Medulla oblongata (tissue), 1 donor: Measurements from ENCODE around the gene CACNA2D3.
A peak's percentile ranks its signal among the peaks of the same experiment; 100 is the strongest.

Source experiments
- DNase-seq: peaks from one replicate; pipeline ENCODE4 v3.0.0-alpha.2; 2015; ENCODE audit errors: extremely low spot score

The CACNA2D3 gene

DNA sequence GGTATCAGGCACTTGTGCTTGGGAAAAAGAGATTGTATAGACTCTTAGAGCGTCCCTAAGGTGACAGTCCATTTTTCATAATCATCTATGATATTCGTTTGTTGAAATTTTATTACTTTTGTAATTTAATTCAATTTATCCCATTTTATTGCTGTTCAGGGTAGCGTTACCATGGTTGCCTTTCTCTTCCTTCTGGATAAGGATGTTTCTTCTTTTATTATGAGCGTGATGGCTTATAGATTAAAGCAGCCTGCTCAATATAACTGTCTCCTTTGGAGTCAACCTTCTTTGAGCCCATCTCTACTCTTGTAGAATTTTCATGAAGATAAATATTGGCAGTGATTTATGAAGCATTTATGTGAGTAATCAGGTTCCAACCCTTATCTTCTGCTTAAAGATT, 623.5 kb downstream of the CACNA2D3 start:
- DNase-seq, result no peak

DNA sequence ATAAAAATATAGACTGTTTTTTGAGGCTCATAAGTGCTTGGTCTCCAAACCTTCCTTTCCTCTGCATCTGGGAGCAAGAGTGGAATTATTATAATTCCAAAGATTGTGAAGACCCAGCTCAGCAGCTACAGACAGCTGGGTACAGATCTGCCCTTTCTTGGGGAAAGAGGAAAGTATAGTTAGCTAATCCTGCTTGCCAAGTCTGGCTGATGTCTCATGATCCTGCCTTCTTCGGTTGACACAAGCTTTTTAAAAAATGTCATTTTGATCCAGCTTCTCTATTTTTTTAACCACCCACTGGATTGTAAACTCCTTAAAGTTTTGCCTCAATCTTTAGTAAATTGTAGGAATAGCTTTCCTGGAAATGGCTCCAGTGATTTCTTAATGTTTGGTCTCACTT, 624.4 kb downstream of the CACNA2D3 start:
- no peak for DNase-seq

DNA sequence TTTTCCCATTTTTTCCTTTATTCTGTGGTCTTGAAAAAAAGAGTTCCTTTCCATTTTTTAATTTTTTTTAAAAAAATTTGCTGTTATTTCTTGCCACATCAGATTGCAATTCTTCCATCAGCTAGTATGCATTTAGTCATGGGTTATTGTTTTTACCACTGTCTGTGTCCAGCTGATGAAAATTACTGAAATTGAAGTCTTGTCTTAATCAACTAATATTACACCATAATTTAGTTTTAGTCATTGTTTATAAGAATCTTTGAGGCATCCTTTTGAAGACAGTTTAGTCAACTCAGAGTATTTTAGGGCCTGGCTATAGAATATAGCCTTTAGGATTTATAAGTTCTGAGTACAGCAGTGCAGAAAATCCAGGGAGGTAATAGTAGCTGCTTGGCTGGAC, 633.4 kb downstream of the CACNA2D3 start:
- no peak for DNase-seq

DNA sequence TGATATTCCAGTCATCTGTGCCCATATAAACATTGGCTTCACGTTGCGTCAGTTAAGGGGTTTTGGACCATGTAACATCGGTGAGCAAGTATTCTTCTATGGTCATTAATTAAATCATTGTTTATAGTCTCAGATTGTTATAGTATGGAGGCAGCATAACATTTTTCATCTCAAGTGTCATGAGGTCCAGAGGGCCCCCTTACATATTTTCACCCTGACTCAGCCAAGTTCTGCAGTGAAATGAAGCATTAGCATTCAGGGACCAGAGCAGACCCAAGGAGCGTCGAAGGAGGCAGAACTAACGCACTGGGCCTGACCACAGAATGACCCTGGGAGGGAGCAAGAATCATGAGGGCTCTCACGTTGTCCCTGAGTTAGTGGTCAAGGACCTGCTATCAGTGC, 634.0 kb downstream of the CACNA2D3 start:
- no peak for DNase-seq

DNA sequence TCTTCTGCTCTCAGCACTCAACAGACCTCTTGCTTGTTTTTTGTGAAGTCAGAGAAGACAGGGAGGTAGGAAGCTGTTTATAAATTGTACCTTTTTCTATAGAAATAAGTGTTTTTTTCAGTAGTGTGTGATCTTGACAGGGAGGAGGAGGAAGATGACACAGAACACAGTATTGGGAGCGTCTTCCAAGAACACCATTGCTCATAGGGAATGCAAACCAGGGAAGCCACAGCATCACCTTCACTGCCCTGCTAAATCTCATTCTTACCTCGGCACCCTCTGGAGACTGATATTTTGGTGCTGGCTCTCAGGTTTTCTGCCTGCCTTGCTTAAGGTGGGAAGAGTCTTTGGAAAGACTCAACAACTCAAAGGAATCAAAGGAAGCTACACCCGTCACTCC, 636.1 kb downstream of the CACNA2D3 start:
- DNase-seq, result no peak

DNA sequence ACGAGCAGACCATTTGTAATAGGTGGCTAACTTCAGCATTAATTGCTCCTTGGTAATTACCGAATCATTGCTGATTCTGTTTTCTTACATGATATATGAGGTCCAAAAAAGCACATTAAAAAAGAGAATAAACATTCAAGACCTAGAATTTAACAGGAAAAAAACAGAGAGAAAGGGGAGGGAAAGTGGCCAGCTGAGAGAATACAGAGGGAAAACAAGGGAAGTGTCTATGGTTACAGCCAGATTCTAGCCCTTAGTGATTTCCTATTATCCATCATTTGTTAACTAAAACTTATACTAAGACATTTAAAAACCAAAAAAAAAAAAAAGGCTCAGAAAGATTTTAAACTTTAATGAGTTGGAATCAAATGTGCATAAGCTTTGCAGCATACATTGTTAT, 636.8 kb downstream of the CACNA2D3 start:
- DNase-seq, result no peak

DNA sequence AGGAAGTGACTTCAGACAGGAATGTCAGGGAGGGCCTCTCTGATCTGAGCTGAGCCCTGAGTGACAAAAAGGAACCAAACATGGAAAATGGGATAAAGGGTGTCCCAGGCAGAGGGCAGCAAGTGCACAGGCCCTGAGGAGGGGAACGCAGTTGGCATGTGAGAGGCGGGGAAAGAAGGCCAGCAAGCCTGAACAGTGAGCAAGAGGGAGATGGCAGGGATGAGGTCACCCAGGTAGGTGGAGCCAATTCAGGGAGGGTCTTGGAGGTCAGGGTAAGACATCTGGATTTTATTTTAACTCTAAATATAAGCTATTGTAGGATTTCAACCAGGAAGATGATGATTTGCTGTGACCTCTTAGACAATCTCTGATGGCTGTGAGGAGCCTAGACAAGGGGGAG, 637.8 kb downstream of the CACNA2D3 start:
- DNase-seq, result no peak

DNA sequence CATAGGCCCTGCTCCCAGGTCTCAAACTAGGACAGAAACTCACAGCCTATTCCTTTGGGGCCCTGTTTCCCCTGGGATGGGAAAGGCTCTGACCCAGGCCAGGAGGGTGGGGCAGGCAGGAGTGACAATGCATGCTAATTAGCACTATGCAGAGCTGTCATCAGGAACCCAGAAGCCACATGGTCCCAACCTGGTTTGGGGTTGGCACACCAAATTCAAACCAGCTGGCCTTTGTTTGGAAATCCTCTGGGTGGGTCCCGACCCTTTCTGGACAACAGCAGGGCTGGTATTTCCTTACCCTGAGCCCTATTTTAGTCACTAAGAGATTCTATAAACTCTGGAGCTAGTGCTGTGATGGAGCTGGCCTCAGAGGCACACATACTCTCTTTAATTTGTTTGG, 639.3 kb downstream of the CACNA2D3 start:
- DNase-seq, result no peak

DNA sequence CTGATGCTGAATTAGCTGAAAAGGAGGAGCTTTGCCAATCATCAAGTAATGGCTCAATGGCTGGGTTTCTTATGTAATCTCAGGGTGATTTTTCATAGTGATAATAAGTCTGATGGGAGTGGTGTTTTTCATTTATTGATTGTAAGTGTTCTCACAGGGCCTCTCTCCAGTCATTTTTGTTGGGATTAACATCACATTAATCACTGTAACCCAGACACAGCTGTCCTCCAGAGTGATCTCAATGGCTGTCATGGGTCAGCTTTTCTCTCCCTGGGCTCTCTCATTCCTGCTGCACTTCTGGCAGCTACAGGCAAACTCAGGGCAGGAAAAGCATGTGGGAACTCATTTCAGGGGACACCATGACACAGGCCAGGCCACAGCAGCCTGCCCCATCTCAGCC, 642.6 kb downstream of the CACNA2D3 start:
- no peak for DNase-seq

DNA sequence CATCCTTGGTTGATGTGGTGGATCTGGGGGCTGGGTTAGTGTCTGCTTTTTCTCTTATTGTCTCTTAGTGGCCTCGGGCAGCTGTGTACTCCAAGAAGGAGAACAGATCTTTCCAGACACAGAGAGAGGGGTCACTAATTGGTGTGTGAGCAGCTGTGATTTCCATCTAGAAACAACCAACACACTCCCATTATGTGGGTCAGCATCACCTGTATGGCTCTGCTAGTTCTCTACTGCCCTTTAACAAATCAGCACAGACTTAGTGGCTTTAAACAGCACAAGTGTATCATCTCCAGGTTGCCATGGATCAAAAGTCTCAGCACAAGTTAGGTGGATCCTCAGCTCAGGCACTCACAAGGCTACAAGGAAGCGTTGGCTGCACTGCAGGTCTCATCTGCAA, 648.7 kb downstream of the CACNA2D3 start:
- DNase-seq, result no peak

DNA sequence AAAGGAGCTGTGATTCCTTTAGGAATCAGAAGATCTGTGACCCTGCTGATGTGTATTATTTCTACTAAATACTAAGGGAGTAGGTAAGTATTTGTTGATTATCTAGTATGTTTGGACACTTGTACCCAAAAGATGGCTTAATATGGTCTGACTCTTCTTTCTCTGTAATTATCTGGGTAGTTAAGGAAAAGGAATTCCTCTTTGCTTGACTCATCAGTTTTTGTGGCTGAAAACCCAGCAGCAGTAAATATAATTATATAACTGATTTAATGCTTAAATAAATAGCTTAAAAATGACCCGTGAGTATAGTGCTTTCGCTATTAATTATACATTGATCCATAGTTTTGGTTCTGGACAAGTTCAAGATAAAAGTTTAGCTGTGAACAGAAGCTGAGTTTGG, 649.7 kb downstream of the CACNA2D3 start:
- DNase-seq, result no peak

DNA sequence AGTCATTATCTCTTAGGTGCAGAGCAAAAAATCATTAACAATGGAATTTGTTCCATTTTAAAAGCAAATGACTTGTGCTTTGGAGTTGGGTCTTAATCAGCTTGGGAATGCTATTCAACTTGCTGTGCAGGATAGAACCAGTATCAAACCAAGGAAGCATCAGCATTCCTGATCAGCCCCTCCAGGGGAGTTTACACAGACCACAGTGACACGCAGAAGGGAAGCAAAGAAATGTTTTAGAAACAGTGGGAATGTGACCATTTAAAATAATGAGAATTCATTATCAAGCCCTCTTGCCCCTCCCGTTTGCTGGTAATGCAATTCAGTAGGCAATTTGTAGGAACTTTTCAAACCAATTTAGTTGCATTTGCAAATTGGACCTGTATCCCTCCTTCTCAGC, 650.4 kb downstream of the CACNA2D3 start:
- DNase-seq, result no peak

DNA sequence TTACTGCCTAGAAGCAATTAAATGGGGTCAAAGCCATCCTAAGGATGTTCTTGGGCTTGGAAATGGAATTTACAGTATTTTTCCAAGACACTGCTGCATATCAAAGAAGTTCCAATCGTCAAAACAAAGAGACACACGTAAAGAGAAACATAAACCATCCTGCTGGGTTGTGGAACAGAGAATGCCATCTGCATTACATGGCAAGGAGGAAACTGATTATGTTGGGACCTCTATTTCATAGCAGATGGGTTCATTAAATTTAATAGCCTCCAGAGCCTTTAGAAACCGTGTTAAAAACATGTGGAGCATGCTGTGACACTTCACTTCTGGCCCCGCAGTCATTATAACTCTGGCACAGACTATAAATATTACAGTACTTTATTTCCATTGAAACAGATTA, 650.9 kb downstream of the CACNA2D3 start:
- DNase-seq, result no peak

DNA sequence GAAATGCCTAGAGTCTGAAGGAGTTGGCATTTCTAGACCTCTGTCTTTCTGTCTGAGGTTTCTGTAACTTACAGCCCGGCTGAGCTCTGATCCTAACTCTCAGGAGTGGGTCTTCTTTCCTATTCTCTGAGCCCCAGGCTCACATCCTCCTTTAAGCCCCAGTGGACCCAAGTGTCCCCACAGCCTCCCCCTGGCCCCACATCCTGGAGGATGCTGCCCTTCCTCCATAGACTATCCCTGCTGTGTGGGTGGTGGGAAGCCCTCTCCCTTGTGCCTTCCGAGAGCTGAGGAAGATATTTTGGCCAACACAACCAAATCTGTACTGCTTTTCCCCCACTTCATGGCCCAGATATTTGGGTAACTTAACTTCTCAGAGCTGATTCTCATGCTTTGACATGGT, 654.2 kb downstream of the CACNA2D3 start:
- no peak for DNase-seq

DNA sequence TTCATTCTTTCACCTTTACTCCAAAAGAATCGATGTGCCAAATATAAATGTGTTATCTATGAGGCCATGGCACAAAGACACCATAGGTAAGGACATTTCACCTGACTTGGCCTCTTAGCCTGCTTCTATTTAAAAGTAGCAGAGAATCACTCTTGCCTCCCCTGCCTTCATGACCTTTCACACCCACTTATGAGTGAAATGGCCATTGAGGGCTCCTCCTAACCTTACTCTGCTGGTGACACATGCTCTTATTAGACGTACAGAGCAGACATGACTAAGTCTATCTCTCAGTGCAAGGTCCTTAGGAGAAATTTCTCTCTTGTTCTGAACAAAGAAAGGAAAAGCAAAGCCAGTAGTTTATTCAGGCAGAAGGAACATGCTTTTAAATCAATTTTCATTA, 654.8 kb downstream of the CACNA2D3 start:
- DNase-seq, result no peak

DNA sequence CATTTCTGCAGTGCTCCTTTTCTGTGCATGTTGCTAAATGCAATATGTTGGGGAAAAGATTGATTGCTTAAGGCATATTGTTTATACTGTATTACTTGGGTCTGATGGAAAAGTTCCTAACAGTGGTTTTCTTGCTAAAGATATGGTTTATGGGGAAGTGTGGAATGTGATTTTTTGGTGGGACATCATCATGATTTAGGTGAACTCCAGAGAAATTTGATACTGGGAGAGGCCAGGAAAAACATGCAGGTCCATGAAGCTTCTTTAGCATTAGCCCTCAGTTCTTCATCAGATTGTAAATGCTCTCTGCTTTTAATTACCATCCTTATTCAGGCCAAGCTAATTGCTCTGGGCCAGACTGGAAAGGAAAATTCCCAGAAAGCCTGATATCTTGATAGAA, 658.0 kb downstream of the CACNA2D3 start:
- DNase-seq, result no peak

DNA sequence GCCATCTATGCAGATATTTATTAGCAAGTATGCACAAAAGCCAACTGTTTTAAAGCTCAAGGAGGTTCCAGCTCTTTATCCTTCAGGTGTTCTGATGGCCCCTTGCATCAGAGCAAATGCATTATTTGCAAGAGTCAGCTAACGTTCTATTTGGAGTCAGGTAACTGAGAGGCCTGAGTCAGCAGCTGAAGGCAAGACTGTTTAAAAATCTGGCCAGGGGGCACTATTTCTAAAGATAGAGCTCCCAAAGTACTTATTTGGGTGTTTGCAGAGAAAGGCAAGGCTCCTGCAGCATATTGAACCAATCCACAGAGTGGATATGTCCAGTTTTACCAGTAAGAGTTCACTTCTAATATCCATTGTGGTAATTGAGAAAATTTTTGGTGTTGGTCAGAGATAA, 659.4 kb downstream of the CACNA2D3 start:
- no peak for DNase-seq

DNA sequence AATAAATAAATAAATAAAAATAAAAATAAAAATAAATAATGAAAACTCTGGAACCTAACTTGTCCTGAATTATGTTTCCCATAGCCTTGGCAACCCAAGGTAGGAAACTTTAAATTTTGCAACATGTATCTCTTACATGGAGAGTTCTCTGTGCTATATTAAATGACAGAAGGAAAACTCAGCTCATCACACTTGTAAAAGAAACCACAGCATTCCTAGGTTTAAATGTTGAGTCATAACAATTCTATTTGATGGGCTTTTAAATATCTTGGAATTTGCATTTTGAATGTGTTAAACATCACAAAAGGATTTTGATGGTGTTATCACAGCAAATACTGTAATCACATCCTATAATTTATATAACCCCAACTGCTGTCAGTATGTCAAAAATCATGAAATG, 661.3 kb downstream of the CACNA2D3 start:
- DNase-seq, result no peak

DNA sequence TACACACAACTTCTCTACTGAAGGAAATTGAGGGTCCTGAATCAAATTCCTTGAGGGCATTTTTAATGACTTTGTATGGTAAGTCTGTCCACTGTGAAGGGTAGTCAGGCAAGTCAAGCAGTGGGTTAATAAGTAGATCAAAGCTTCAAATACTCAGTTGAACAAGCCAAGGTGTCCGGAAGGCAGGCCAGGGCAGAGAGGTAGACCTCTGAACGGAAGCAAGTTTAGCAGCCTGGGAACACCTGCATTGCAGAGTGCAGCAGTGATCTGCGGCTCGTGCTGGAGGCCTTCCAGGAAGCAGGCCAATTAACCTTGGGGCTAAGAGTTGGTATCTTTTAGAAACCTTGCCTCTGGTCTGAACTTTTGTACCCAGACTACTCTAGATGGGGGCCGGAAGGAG, 661.7 kb downstream of the CACNA2D3 start:
- no peak for DNase-seq

DNA sequence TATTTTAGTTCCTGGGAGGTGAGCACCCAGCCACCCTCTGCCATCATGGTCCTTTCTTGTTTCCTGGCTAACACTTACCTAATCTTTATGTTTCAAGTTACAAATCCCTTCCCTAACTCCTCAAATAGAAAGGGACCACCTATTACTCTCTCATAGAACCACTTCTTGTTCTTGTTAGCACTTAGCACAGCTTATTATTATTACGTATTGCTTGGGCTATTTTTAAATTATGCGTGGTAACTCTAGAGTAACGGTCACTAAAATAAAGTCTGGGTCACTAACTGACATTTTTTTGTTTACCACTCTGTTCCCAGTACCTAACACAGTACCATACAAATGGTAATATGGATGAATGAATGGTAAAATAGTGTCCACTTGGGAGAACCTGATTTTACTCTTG, 663.6 kb downstream of the CACNA2D3 start:
- no peak for DNase-seq

DNA sequence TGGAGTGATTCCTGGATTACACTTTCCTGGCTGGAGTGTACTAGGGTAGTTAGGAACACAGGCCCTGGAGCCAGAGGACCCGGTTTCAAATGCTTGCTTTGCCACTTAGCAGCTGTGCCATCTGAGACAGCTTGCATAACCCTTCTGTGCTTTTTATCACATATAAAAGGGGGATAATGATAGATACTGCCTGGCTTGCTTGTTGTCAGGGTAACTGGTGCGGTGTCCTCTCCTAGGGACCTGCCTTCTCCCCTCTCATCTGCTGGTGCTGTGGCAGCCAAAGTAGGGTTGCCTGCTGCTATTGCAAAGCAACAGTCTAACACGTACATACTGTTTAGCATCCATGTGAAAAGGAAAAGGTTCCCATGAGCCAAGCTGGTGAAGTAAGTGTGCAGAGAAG, 667.7 kb downstream of the CACNA2D3 start:
- no peak for DNase-seq

DNA sequence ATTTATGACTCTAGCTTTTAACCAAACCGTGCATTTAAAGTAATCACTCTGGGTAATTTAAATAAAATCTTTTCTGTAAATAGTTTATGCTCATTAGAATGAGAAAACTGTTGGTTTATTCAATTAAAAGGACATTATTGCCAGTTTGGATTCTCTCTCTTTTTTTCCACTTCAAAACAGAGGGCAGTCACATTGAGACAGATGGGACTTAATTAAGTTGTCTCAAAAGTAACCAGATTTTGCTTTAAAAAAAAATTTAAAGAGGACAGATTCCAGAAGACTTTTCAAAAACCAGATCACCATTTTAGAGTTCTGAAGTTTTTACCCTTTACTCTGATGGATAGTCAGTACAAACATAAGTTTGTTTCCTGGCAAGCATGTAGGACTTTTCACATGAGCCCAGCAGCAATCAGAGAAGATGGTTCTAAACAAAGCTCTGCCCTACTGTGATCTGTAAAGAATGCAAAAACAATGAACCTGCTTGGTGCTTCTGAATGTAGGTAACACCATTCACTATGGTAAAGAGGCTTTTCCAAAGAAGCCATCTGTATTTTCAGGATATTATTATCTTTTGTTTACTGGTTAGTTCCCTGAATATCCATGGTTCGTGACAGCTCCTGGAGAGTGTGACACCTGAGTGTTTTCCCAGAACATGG, 669.3 kb downstream of the CACNA2D3 start:
- no peak for DNase-seq

DNA sequence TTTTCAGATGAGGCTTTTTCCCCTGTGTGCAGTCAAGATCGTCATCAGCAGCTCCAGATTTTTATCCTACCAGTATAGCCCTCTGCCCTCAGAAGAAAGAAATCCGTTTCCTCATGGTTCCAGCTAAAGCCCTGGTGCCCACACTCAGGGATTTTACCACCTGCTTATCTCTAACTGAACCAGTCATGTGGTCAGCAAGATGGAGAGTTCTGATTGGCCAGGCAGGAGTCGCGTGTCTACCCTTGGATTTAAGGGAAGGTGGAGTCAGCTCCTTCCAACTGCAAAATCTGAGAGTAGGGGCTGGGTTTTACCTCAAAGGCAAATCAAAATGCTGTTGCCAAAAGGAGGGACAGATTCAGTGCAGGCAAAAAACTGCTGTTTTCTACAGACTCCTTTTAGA, 670.2 kb downstream of the CACNA2D3 start:
- no peak for DNase-seq

DNA sequence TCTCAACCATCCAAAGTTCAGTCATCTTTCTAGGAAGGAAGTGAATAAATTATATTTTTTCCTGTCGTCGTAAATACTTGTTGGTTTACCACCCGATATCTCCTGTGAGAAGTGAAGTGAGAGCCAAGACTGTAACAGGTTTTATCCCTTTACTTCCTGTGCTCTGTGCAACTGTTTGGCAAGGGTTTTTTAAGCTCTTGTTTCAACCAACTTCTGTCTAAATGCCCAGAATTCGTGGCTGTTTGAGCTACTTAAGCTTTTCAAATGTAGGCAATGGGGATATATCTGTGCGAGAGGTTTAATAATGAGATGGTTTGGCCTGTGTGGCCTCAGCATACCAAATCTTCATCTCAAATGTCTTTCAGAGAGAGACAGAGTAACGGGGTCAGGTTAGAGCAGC, 670.8 kb downstream of the CACNA2D3 start:
- DNase-seq, result peak; percentile 49

DNA sequence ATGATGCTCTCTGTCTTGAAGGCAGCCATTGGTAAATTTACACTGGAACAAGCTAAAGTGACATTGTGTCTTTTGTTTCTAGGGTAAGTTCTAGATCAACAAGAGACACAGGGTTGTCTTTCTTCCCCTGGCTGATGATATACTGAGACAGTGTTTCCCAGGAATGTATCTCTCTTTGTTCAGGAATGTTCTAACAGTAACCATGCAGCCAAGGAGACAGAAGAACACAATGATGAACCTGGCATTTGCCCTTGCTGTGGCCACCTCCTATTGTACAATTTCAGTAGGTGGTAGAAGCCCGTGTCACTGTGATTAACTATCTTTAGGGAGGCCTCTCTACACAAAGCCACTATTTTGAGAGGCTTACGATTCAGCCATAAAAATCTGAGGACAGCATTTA, 674.8 kb downstream of the CACNA2D3 start:
- no peak for DNase-seq
